CD8-positive, alpha-beta memory T cell (primary cell): Measurements from ENCODE around the gene ACTG1. TPM values are rescaled to one million over a fixed set of nuclear protein-coding genes. Genes with fewer than 3 reads are reported as not detected.

ENCODE experiments used
- CTCF ChIA-PET: fragments of 350-600 bp; sonication (Branson Sonifier 250); formaldehyde crosslinking; loops from one replicate; lab custom pipeline; 2021; ENCODE audit warnings: antibody characterized with exemption; lab: Charles Lee
- POLR2A ChIA-PET: fragments of 350-600 bp; sonication (Branson Sonifier 250); formaldehyde crosslinking; loops from one replicate; lab custom pipeline; 2021; ENCODE audit warnings: antibody characterized with exemption; lab: Charles Lee
- DNase-seq, 5 donors: peaks; one replicate each; pipeline versions ENCODE4 v3.0.0 to v3.0.0-alpha.2; 2020 to 2022; ENCODE audit warnings: mixed read lengths in 1 of 5
- H3K27ac ChIP-seq: one replicate; pipeline ENCODE4 v1.7.0; 2013; ENCODE audit warnings: low read depth, mild to moderate bottlenecking, low read length, moderate library complexity
- H3K27me3 ChIP-seq: 2 replicates; pipeline ENCODE4 v1.7.0; 2013; ENCODE audit warnings: low read length, mild to moderate bottlenecking; ENCODE audit not compliant: insufficient read depth, poor library complexity, severe bottlenecking
- H3K36me3 ChIP-seq: 2 replicates; pipeline ENCODE4 v1.7.0; 2013; ENCODE audit warnings: mild to moderate bottlenecking, low read length, moderate library complexity; ENCODE audit not compliant: insufficient read depth
- H3K4me1 ChIP-seq: 2 replicates; pipeline ENCODE4 v1.7.0; 2013; ENCODE audit warnings: mild to moderate bottlenecking, low read length, moderate library complexity; ENCODE audit not compliant: insufficient read depth
- H3K4me3 ChIP-seq: 2 replicates; pipeline ENCODE4 v1.7.0; 2013; ENCODE audit warnings: mild to moderate bottlenecking, low read length
- H3K9me3 ChIP-seq: 2 replicates; pipeline ENCODE4 v1.7.0; 2013; ENCODE audit warnings: mild to moderate bottlenecking, low read length
- H3K27ac Mint-ChIP-seq, 8 donors: one replicate each; pipeline ENCODE4 v1.8.0; 2020 to 2021; ENCODE audit warnings: mixed read lengths in 8 of 8, mild to moderate bottlenecking in 6 of 8, inconsistent platforms in 3 of 8, moderate library complexity in 3 of 8
- H3K27me3 Mint-ChIP-seq, 2 donors: one replicate each; pipeline ENCODE4 v1.8.0; 2020 to 2021; ENCODE audit warnings: mixed read lengths in 2 of 2, mild to moderate bottlenecking in 1 of 2, moderate library complexity in 1 of 2
- H3K36me3 Mint-ChIP-seq, 3 donors: one replicate each; pipeline ENCODE4 v1.8.0; 2020 to 2021; ENCODE audit warnings: mixed read lengths in 3 of 3, inconsistent platforms in 1 of 3, mild to moderate bottlenecking in 1 of 3
- H3K4me1 Mint-ChIP-seq, 3 donors: one replicate each; pipeline ENCODE4 v1.8.0; 2020 to 2021; ENCODE audit warnings: mixed read lengths in 3 of 3, inconsistent platforms in 1 of 3, mild to moderate bottlenecking in 1 of 3
- H3K4me3 Mint-ChIP-seq, 7 donors: one replicate each; pipeline ENCODE4 v1.8.0; 2020 to 2021; ENCODE audit warnings: mixed read lengths in 7 of 7, mild to moderate bottlenecking in 6 of 7, moderate library complexity in 4 of 7, inconsistent platforms in 2 of 7
- H3K9me3 Mint-ChIP-seq, 5 donors: one replicate each; pipeline ENCODE4 v1.8.0; 2020 to 2022; ENCODE audit warnings: mixed read lengths in 5 of 5, mild to moderate bottlenecking in 3 of 5, moderate library complexity in 2 of 5, inconsistent platforms in 1 of 5
- polyA plus RNA-seq: library from polyadenylated mRNA; unstranded; fragments of 300-500 nt; fragmentation: Illumina TruSeq; gene quantifications from one replicate; pipeline ENCODE4 v1.2.3, GENCODE V29; 2021
- total RNA-seq, 2 experiments: library from RNA; stranded (reverse); gene quantifications; one replicate each; pipeline ENCODE4 v1.2.3, GENCODE V29; 2021

ACTG1 gene
- total and polyA plus RNA-seq, 3 experiments from 2014 or later = 1,950 to 5,190 (median 5,175) TPM

DNA sequence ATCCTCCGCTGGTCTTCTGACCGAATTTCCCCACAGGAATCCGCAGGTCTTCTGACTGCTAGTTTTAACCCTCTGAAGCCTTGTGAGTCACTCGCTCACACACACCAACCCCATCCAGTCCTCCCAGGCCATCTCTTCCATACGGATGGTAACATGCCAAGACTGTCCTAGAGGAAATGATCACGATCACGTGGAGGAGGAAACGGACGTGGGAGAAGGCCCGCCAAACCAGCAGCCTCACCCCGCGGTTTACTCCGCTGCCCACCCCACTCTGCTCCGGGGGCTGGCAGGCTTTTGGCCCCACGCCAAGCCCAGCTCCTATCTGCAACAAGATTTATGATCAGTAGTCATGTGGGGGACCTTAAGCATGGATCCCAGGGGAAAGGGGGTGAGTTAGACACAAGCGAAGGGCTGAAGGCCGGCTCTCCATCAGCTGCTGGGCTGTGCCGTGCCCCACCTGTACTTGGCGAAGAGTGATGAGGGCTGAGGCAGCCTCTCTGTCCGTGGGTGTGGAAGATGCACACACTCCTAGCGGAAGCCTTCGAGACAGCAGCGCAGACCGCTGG, 41.1 kb upstream of the ACTG1 start:
- Mint-ChIP-seq H3K27ac (peak overlapping the region; percentile 82 to 98 (median 94)), H3K9me3 (no peaks in the 10 kb centered on the region), H3K36me3 (peaks cover 0 to 41% (median 3%) of the 10 kb centered on the region in 3 donors), H3K4me1 (peaks cover 30 to 43% (median 32%) of the 10 kb centered on the region in 3 donors), H3K4me3 (peak overlapping the region; percentile 85 to 95 (median 90)), H3K27me3 (peaks cover 0 to 3% of the 10 kb centered on the region in 2 donors)
- Histone ChIP-seq H3K9me3 (no peaks in the 10 kb centered on the region), H3K4me1 (peaks cover 22% of the 10 kb centered on the region), H3K36me3 (no peaks in the 10 kb centered on the region), H3K4me3 (peak overlapping the region; percentile 75), H3K27ac (peak overlapping the region; percentile 77), H3K27me3 (no peaks in the 10 kb centered on the region)
- CTCF ChIA-PET = interaction anchor here (0.8 to 0.9 kb wide), 2 partner anchors 48 to 315 kb away, joined by 3 read pairs; partner anchors contain the start of genes NDUFAF8 and TEPSIN
- POLR2A ChIA-PET = interaction anchor here (0.5 to 0.6 kb wide), 2 partner anchors 56 to 83 kb away, joined by 3 to 6 read pairs; partner anchors contain the start of gene NPLOC4
- DNase-seq = peak in 2 of 5 donors; percentile 27

- H3K4me3 Mint-ChIP-seq = peak overlapping the region; percentile 85 to 95 (median 90)
These were observed 40.5 kb upstream of the ACTG1 start for GRCh38 chr17:81553018-81553615.

GRCh38 chr17:81552244-81553017, 39.8 kb upstream of the ACTG1 start, which contains the start of gene FAAP100:
TSS of gene FAAP100 (minus strand) at chr17:81552353. CDS start at chr17:81552330, 23 bp downstream.
- DNase-seq = peak; percentile 74 to 88 (median 84)
- H3K36me3 ChIP-seq = no peaks in the 10 kb centered on the region
- Mint-ChIP-seq H3K9me3 (no peaks in the 10 kb centered on the region), H3K27me3 (peaks cover 0 to 3% of the 10 kb centered on the region in 2 donors), H3K4me1 (peaks cover 30 to 43% (median 32%) of the 10 kb centered on the region in 3 donors), H3K27ac (peak within 1 kb of the TSS; percentile 82 to 98 (median 94)), H3K36me3 (peaks cover 0 to 43% (median 2%) of the 10 kb centered on the region in 3 donors), H3K4me3 (peak within 1 kb of the TSS; percentile 85 to 95 (median 90))
- H3K4me1 ChIP-seq = peaks cover 22% of the 10 kb centered on the region
- peak within 1 kb of the TSS; percentile 77 for H3K27ac ChIP-seq
- peak within 1 kb of the TSS; percentile 75 for H3K4me3 ChIP-seq
- H3K9me3 ChIP-seq = no peaks in the 10 kb centered on the region
- ChIA-PET POLR2A (interaction anchor here (0.7 to 1.4 kb wide), 7 partner anchors 34 to 330 kb away, joined by 3 to 9 read pairs (median 4); partner anchors contain the start of genes ACTG1, ARL16, CEP131 and HGS), CTCF (interaction anchor here (0.8 to 2.2 kb wide), 5 partner anchors 34 to 309 kb away, joined by 3 to 16 read pairs (median 3); no protein-coding TSS in a partner anchor)
- no peaks in the 10 kb centered on the region for H3K27me3 ChIP-seq

More at GRCh38 chr17:81553018-81553615, 40.5 kb upstream of the ACTG1 start:
- DNase-seq = peak; percentile 69 to 83 (median 72)
- Mint-ChIP-seq H3K27me3 (peaks cover 0 to 3% of the 10 kb centered on the region in 2 donors), H3K36me3 (peaks cover 0 to 42% (median 2%) of the 10 kb centered on the region in 3 donors), H3K27ac (peak overlapping the region; percentile 82 to 98 (median 94)), H3K9me3 (no peaks in the 10 kb centered on the region), H3K4me1 (peaks cover 30 to 43% (median 32%) of the 10 kb centered on the region in 3 donors)
- H3K9me3 ChIP-seq = no peaks in the 10 kb centered on the region
- no peaks in the 10 kb centered on the region for H3K27me3 ChIP-seq
- peak overlapping the region; percentile 75 for H3K4me3 ChIP-seq
- H3K36me3 ChIP-seq = no peaks in the 10 kb centered on the region
- CTCF ChIA-PET = interaction anchor here (0.9 to 2.2 kb wide), 3 partner anchors 34 to 68 kb away, joined by 3 to 16 read pairs (median 8); no protein-coding TSS in a partner anchor
- peak overlapping the region; percentile 77 for H3K27ac ChIP-seq
- POLR2A ChIA-PET = interaction anchor here (0.6 to 1.4 kb wide), 6 partner anchors 38 to 330 kb away, joined by 3 to 8 read pairs (median 4); partner anchors contain the start of genes ARL16, CEP131, HGS and NPLOC4
- H3K4me1 ChIP-seq = peaks cover 22% of the 10 kb centered on the region

DNA sequence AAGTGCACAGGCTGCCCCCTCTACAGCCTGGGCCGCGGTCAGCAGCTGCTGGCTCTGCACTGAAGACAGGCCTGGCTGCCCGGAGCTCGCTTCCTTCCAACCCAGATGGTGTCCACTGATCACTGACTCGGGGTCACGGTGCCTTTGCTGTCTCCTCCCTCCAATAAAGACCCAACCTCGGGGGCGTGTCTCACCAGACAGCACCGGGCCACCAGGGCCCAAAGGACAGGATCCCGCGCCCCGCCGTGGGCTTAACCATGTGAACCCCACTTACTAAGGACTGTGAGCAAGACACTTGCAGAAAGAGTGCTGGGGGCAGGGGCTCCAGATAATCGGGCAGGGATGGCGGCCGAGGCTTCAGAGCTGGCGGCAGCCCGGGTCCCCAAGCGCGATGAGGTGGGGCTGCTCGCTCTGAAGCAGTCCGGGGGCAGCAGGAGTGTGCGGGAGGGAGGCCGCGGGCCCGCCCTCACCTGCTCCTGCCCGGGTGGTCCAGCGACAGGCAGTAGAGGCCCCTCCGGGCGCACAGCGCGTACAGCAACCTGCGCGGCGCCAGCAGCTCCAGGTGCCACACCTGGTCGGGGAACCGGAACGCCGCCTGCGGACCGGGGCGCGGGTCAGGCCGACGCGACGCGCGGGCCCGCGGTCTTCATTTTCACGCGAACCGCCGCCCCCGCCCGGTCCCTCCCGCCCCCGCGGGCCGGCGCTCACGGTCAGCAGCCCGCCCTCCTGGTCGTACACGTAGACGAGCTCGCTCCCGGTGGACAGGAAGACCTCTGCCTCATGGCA, 39.1 kb upstream of the ACTG1 start:
- no peaks in the 10 kb centered on the region for H3K36me3 ChIP-seq
- H3K4me3 Mint-ChIP-seq = peak overlapping the region; percentile 80 to 95 (median 86)
- H3K27ac Mint-ChIP-seq = peak overlapping the region in 7 of 8 donors; percentile 50 to 89 (median 78)
- no peaks in the 10 kb centered on the region for H3K9me3 Mint-ChIP-seq
- peaks cover 22% of the 10 kb centered on the region for H3K4me1 ChIP-seq
- peaks cover 0 to 45% (median 0%) of the 10 kb centered on the region in 3 donors for H3K36me3 Mint-ChIP-seq
- H3K27ac ChIP-seq = peak overlapping the region; percentile 77
- H3K4me1 Mint-ChIP-seq = peaks cover 30 to 43% (median 32%) of the 10 kb centered on the region in 3 donors
- DNase-seq = peak in 1 of 5 donors; percentile 57
- H3K27me3 Mint-ChIP-seq = peaks cover 0 to 3% of the 10 kb centered on the region in 2 donors
- H3K27me3 ChIP-seq = no peaks in the 10 kb centered on the region
- POLR2A ChIA-PET = interaction anchor here (0.9 to 1.4 kb wide), 4 partner anchors 33 to 41 kb away, joined by 3 to 9 read pairs (median 6); partner anchors contain the start of gene ACTG1
- peak overlapping the region; percentile 75 for H3K4me3 ChIP-seq
- no peaks in the 10 kb centered on the region for H3K9me3 ChIP-seq
- CTCF ChIA-PET = interaction anchor here (0.8 to 2.2 kb wide), 4 partner anchors 33 to 310 kb away, joined by 3 to 16 read pairs (median 6); no protein-coding TSS in a partner anchor

GRCh38 chr17:81550830-81551457, 38.3 kb upstream of the ACTG1 start:
- ChIA-PET POLR2A (interaction anchor here (0.9 kb wide), 1 partner anchor 32 kb away, joined by 3 read pairs; no protein-coding TSS in a partner anchor), CTCF (interaction anchor here (1.0 to 2.2 kb wide), 2 partner anchors 32 kb away, joined by 3 to 16 read pairs; no protein-coding TSS in a partner anchor)

GRCh38 chr17:81550285-81550684, 37.7 kb upstream of the ACTG1 start:
- no peak overlapping the region for H3K27ac ChIP-seq
- Mint-ChIP-seq H3K9me3 (no peaks in the 10 kb centered on the region), H3K36me3 (peaks cover 0 to 53% (median 2%) of the 10 kb centered on the region in 3 donors), H3K4me3 (peak overlapping the region; percentile 80 to 90 (median 84)), H3K27me3 (peaks cover 0 to 3% of the 10 kb centered on the region in 2 donors), H3K27ac (peak overlapping the region in 1 of 8 donors; percentile 89), H3K4me1 (peaks cover 30 to 43% (median 32%) of the 10 kb centered on the region in 3 donors)
- no peak for DNase-seq
- ChIA-PET CTCF (interaction anchor here (1.0 kb wide), 1 partner anchor 31 kb away, joined by 3 read pairs; no protein-coding TSS in a partner anchor), POLR2A (no interaction called here)
- H3K27me3 ChIP-seq = no peaks in the 10 kb centered on the region
- H3K4me3 ChIP-seq = no peak overlapping the region
- H3K9me3 ChIP-seq = no peaks in the 10 kb centered on the region
- H3K36me3 ChIP-seq = no peaks in the 10 kb centered on the region
- H3K4me1 ChIP-seq = peaks cover 22% of the 10 kb centered on the region

More at GRCh38 chr17:81550830-81551457, 38.3 kb upstream of the ACTG1 start:
- H3K4me3 Mint-ChIP-seq = peak overlapping the region; percentile 80 to 90 (median 86)
- H3K27ac Mint-ChIP-seq = peak overlapping the region in 4 of 8 donors; percentile 88 to 97 (median 89)
- peaks cover 30 to 43% (median 32%) of the 10 kb centered on the region in 3 donors for H3K4me1 Mint-ChIP-seq
- no peaks in the 10 kb centered on the region for H3K9me3 Mint-ChIP-seq
- Histone ChIP-seq H3K4me3 (peak overlapping the region; percentile 75), H3K27ac (peak overlapping the region; percentile 77), H3K27me3 (no peaks in the 10 kb centered on the region), H3K9me3 (no peaks in the 10 kb centered on the region), H3K36me3 (no peaks in the 10 kb centered on the region), H3K4me1 (peaks cover 22% of the 10 kb centered on the region)
- peaks cover 0 to 50% (median 2%) of the 10 kb centered on the region in 3 donors for H3K36me3 Mint-ChIP-seq
- DNase-seq = no peak
- H3K27me3 Mint-ChIP-seq = peaks cover 0 to 3% of the 10 kb centered on the region in 2 donors
